ENCODE measurements around the gene BCAS1.

GRCh38 chr20:53919886-53920285 lies 150.5 kb downstream of the BCAS1 start:
- TF ChIP-seq CTCF (IDR thresholded peaks at IDR 0.05; ENCODE audit: low read length), result no peak
- TF ChIP-seq EZH2 (IDR thresholded peaks at IDR 0.05; ENCODE audit: borderline replicate concordance, low read length), result no peak
